HepG2 (cell line): ENCODE results near the gene NANOG.

Experiments used
- GATAD2A ChIP-seq: IDR thresholded peaks from 2 replicates; pipeline ENCODE4 v1.6.1; 2016
- HNRNPLL ChIP-seq: fragments of 200-400 bp; formaldehyde crosslinking; IDR thresholded peaks from 2 replicates; pipeline ENCODE4 v1.6.1; 2017; ENCODE audit warnings: mild to moderate bottlenecking, low read depth, low read length; ENCODE audit not compliant: poor library complexity, severe bottlenecking
- RXRB ChIP-seq: IDR thresholded peaks from 2 replicates; pipeline ENCODE4 v1.6.1; 2016; ENCODE audit warnings: borderline replicate concordance, missing genetic modification reagents, missing compliant biosample characterization
- SOX6 ChIP-seq, 2 experiments: fragments of 450-650 bp in 1 of 2; sonication (generic) in 1 of 2; formaldehyde crosslinking in 1 of 2; IDR thresholded peaks; 2 replicates each; pipeline versions ENCODE4 v1.4.0 to v1.6.1; 2017 to 2020; ENCODE audit warnings: antibody characterized with exemption in 1 of 2, mild to moderate bottlenecking in 1 of 2, missing genetic modification reagents in 1 of 2
- TBL1XR1 ChIP-seq: fragments of 150-350 bp; IDR thresholded peaks from 2 replicates; pipeline ENCODE4 v1.6.1; 2014; ENCODE audit warnings: borderline replicate concordance, low read length; ENCODE audit not compliant: partially characterized antibody
- ZNF83 ChIP-seq: sonication (generic); formaldehyde crosslinking; IDR thresholded peaks from 2 replicates; pipeline ENCODE4 v1.4.0; 2020; ENCODE audit warnings: missing genetic modification reagents, mild to moderate bottlenecking, borderline replicate concordance
- TF ChIP-seq, protein P1 (sequence below): sonication (generic); formaldehyde crosslinking; IDR thresholded peaks from 2 replicates; pipeline ENCODE4 v1.8.0; 2022; ENCODE audit warnings: mild to moderate bottlenecking, missing genetic modification reagents, borderline replicate concordance

DNA sequence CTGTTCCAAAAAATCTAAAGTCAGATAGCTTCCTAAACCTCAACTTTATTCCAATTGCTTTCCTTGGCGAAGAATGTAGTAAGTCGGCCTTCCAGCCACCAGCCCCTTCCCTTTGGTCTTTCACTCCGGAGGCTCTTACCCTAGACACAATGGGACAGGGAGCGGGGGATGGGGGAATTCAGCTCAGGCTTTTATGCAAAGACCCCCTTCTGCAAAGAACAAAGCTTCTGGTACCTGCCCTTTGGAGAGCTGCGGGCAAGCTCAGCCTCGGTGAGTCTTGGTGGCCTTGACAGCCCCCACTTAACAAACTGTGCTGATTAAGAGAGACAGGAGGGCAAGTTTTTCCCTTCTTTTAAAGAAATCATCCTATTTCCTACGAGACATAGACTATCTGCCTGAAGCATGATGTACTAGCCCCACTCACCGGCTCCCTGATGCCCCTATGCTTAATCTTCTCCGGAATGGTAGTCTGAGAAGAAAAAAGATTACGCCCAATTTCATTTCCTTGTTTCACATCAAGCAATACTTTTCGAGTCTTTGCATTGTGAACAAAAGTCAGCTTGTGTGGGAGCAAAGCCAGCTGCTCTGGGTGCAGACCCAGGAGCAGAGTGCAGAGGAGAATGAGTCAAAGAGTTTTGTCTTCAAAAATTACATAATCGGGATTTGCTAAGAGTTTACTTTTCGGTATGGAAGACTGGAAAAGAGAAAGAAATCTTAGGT, 1.5 kb upstream of the NANOG start:
- TF ChIP-seq RXRB = no peak
- no peak for TF ChIP-seq ZNF83 (CRISPR knock-in tag)
- TF ChIP-seq, protein P1, sequence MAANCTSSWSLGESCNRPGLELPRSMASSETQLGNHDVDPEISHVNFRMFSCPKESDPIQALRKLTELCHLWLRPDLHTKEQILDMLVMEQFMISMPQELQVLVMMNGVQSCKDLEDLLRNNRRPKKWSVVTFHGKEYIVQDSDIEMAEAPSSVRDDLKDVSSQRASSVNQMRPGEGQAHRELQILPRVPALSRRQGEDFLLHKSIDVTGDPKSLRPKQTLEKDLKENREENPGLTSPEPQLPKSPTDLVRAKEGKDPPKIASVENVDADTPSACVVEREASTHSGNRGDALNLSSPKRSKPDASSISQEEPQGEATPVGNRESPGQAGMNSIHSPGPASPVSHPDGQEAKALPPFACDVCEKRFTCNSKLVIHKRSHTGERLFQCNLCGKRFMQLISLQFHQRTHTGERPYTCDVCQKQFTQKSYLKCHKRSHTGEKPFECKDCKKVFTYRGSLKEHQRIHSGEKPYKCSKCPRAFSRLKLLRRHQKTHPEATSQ (CRISPR knock-in tag) = no peak
- no peak for TF ChIP-seq TBL1XR1
- no peak for TF ChIP-seq GATAD2A (CRISPR knock-in tag)
- TF ChIP-seq SOX6 (IDR thresholded peaks at IDR 0.05) = no peak
- TF ChIP-seq SOX6 (CRISPR knock-in tag; IDR thresholded peaks at IDR 0.05) = no peak
- TF ChIP-seq HNRNPLL = no peak
